Endometrium (tissue), 2 donors: ENCODE data around the gene RIT2.

Source experiments
- FAIRE-seq: peaks from 2 replicates; lab custom pipeline; 2012; peaks lifted over from hg19 to GRCh38; lab: Jason Lieb, UNC
- donor health status: control.
- donor health status: control.

Gene RIT2

GRCh38 chr18:42929181-42929580, 186.3 kb downstream of the RIT2 start:
- no peak for FAIRE-seq

GRCh38 chr18:42925036-42925435, 190.4 kb downstream of the RIT2 start:
- FAIRE-seq, result no peak

- no peak for FAIRE-seq
Observed at GRCh38 chr18:42922363-42922762, 193.1 kb downstream of the RIT2 start.

GRCh38 chr18:42921226-42921737, 194.2 kb downstream of the RIT2 start:
- no peak for FAIRE-seq

- no peak for FAIRE-seq
Observed at GRCh38 chr18:42920621-42921020, 194.9 kb downstream of the RIT2 start.

- FAIRE-seq, result no peak
Observed at GRCh38 chr18:42915299-42915698, 200.2 kb downstream of the RIT2 start.

- FAIRE-seq, result no peak
Observed at GRCh38 chr18:42914476-42914875, 201.0 kb downstream of the RIT2 start.

GRCh38 chr18:42909095-42909494, 206.4 kb downstream of the RIT2 start:
- FAIRE-seq, result no peak

GRCh38 chr18:42906761-42907160, 208.7 kb downstream of the RIT2 start:
- FAIRE-seq, result no peak

- FAIRE-seq, result no peak
Observed at GRCh38 chr18:42901161-42901560, 214.3 kb downstream of the RIT2 start.

- no peak for FAIRE-seq
Observed at GRCh38 chr18:42893977-42894376, 221.5 kb downstream of the RIT2 start.

- FAIRE-seq, result no peak
Observed at GRCh38 chr18:42892181-42892580, 223.3 kb downstream of the RIT2 start.

GRCh38 chr18:42891705-42892104, 223.8 kb downstream of the RIT2 start:
- FAIRE-seq, result no peak

- no peak for FAIRE-seq
Observed at GRCh38 chr18:42883169-42883568, 232.3 kb downstream of the RIT2 start.

- no peak for FAIRE-seq
Observed at GRCh38 chr18:42882122-42882521, 233.4 kb downstream of the RIT2 start.

- no peak for FAIRE-seq
Observed at GRCh38 chr18:42872838-42873237, 242.6 kb downstream of the RIT2 start.

GRCh38 chr18:42864876-42865275, 250.6 kb downstream of the RIT2 start:
- FAIRE-seq, result no peak

GRCh38 chr18:42861271-42861670, 254.2 kb downstream of the RIT2 start:
- FAIRE-seq, result no peak

- FAIRE-seq, result no peak
Observed at GRCh38 chr18:42860548-42860947, 254.9 kb downstream of the RIT2 start.

GRCh38 chr18:42860011-42860410, 255.5 kb downstream of the RIT2 start:
- no peak for FAIRE-seq

- FAIRE-seq, result no peak
Observed at GRCh38 chr18:42854558-42854957, 260.9 kb downstream of the RIT2 start.

GRCh38 chr18:42850174-42851083, 265.1 kb downstream of the RIT2 start:
- FAIRE-seq, result no peak

GRCh38 chr18:42839408-42839807, 276.1 kb downstream of the RIT2 start:
- FAIRE-seq, result no peak
